Body of pancreas (tissue), 4 donors: ENCODE measurements around the gene CRYGN.

Experiments
- CTCF ChIP-seq, 7 experiments: fragments of 450-650 bp in 4 of 7; fragments of 200-600 bp in 3 of 7; sonication (generic) in 3 of 7; IDR thresholded peaks; one replicate each; pipeline ENCODE4 v1.5.1; 2016 to 2019; ENCODE audit warnings: antibody characterized with exemption in 7 of 7
- POLR2A ChIP-seq, 3 donors: fragments of 450-650 bp; IDR thresholded peaks; one replicate each; pipeline ENCODE4 v1.6.1; 2016; ENCODE audit warnings: antibody characterized with exemption in 3 of 3, mild to moderate bottlenecking in 2 of 3

GRCh38 chr7:151465169-151465568 lies 25.2 kb upstream of the CRYGN start:
- TF ChIP-seq CTCF (IDR thresholded peaks at IDR 0.05): no peak
- no peak for TF ChIP-seq POLR2A (IDR thresholded peaks at IDR 0.05)
